ENCODE data around the gene C4orf54. TPM values are rescaled to one million over a fixed set of nuclear protein-coding genes. Genes with fewer than 3 reads are reported as not detected.

C4orf54 gene
- total and polyA plus RNA-seq, 2 of the 4 experiments (the other 2 are of a cell fraction), result not detected

GRCh38 chr4:99628040-99628439 is 29.6 kb downstream of the C4orf54 start:
- Histone ChIP-seq H3K14ac (replicated peaks; ENCODE audit: low read depth, low read length) (no peak overlapping the region), H3K9me3 (ENCODE audit: control insufficient read depth, insufficient read depth, low read length) (no peaks in the 10 kb centered on the region), H3K79me1 (ENCODE audit: low read depth in 1 of 2, low read length in 2 of 2) (no peaks in the 10 kb centered on the region), H3K9ac (ENCODE audit: low read depth, low read length) (no peak overlapping the region), H3K27me3 (ENCODE audit: control insufficient read depth, insufficient read depth, low read length) (no peaks in the 10 kb centered on the region), H3K36me3 (ENCODE audit: control insufficient read depth, insufficient read depth, low read length) (no peaks in the 10 kb centered on the region), H2AK5ac (ENCODE audit: low read depth, low read length) (no peak overlapping the region), H4K20me1 (ENCODE audit: insufficient read depth, low read length) (no peaks in the 10 kb centered on the region), H3K4me1 (ENCODE audit: control insufficient read depth, insufficient read depth, low read length) (no peaks in the 10 kb centered on the region), H2BK5ac (ENCODE audit: low read depth, low read length, poor library complexity, severe bottlenecking) (no peak overlapping the region), H4K8ac (ENCODE audit: low read depth in 2 of 2, low read length in 2 of 2) (no peak overlapping the region), H3K4ac (ENCODE audit: low read depth, low read length) (no peak overlapping the region), H2BK20ac (ENCODE audit: low read depth, low read length) (no peak overlapping the region), H3K23ac (ENCODE audit: low read depth, low read length) (no peak overlapping the region), H3K4me3 (ENCODE audit: insufficient read depth, low read depth, low read length) (no peak overlapping the region), H3K18ac (ENCODE audit: low read depth, low read length) (no peak overlapping the region), H2AK9ac (replicated peaks; ENCODE audit: low read depth, low read length, poor library complexity) (no peak overlapping the region), H2BK15ac (ENCODE audit: low read depth, low read length) (no peak overlapping the region), H3K9me1 (ENCODE audit: insufficient read depth, low read length) (no peaks in the 10 kb centered on the region), H2BK120ac (ENCODE audit: low read depth, low read length) (no peak overlapping the region), H3K56ac (ENCODE audit: extremely low read depth, insufficient read depth, low read length) (no peak overlapping the region), H3K27ac (ENCODE audit: insufficient read depth, low read length) (no peak overlapping the region), H2AFZ (replicated peaks; ENCODE audit: low read length, poor library complexity) (no peak overlapping the region), H4K5ac (ENCODE audit: low read depth, low read length) (no peak overlapping the region), H3K4me2 (ENCODE audit: low read depth, low read length) (no peak overlapping the region), H4K91ac (ENCODE audit: insufficient read depth, low read depth, low read length) (no peak overlapping the region)
- no peak for DNase-seq
- ATAC-seq (ENCODE audit: low read depth), result no peak
- dilution Hi-C loops (cut with HindIII; ENCODE audit: low sequenced_read_pairs, unreplicated experiment) (no loop called here), intact Hi-C loops (cut with micrococcal nuclease) (no loop called here), in situ Hi-C loops (cut with MboI; ENCODE audit: low sequenced_read_pairs) (no loop called here)
- TF ChIP-seq BHLHE40 (IDR thresholded peaks at IDR 0.05; ENCODE audit: low read depth, low read length) (no peak), RCOR1 (IDR thresholded peaks at IDR 0.05; ENCODE audit: insufficient replicate concordance, low read length) (no peak), CHD1 (IDR thresholded peaks at IDR 0.05; ENCODE audit: low read depth, low read length) (no peak), FOS (IDR thresholded peaks at IDR 0.05; ENCODE audit: low read depth, low read length) (no peak), CTCF (conservative IDR thresholded peaks at IDR 0.05; ENCODE audit: low read depth, low read length) (no peak), RFX5 (IDR thresholded peaks at IDR 0.05; ENCODE audit: low read depth, low read length) (no peak), MAZ (IDR thresholded peaks at IDR 0.05; ENCODE audit: borderline replicate concordance, low read depth, low read length) (no peak), MXI1 (IDR thresholded peaks at IDR 0.05; ENCODE audit: borderline replicate concordance, low read depth, low read length) (no peak), POLR2A (IDR thresholded peaks at IDR 0.05; ENCODE audit: low read depth, low read length) (no peak), RAD21 (IDR thresholded peaks at IDR 0.05; ENCODE audit: low read length) (no peak), NFE2L2 (IDR thresholded peaks at IDR 0.05; ENCODE audit: low read depth, low read length) (no peak), CEBPB (IDR thresholded peaks at IDR 0.05; ENCODE audit: low read depth, low read length) (no peak)
- TF ChIP-seq, protein P1, sequence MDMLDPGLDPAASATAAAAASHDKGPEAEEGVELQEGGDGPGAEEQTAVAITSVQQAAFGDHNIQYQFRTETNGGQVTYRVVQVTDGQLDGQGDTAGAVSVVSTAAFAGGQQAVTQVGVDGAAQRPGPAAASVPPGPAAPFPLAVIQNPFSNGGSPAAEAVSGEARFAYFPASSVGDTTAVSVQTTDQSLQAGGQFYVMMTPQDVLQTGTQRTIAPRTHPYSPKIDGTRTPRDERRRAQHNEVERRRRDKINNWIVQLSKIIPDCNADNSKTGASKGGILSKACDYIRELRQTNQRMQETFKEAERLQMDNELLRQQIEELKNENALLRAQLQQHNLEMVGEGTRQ (IDR thresholded peaks at IDR 0.05; ENCODE audit: low read depth, low read length), result no peak
- TF ChIP-seq, protein P2, sequence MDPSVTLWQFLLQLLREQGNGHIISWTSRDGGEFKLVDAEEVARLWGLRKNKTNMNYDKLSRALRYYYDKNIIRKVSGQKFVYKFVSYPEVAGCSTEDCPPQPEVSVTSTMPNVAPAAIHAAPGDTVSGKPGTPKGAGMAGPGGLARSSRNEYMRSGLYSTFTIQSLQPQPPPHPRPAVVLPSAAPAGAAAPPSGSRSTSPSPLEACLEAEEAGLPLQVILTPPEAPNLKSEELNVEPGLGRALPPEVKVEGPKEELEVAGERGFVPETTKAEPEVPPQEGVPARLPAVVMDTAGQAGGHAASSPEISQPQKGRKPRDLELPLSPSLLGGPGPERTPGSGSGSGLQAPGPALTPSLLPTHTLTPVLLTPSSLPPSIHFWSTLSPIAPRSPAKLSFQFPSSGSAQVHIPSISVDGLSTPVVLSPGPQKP (IDR thresholded peaks at IDR 0.05; ENCODE audit: borderline replicate concordance, low read depth, low read length), result no peak
- BruUV-seq (replicated peaks), result no TSS peak
- no CpG with 5 or more reads among the region's 1 CpG for WGBS, 2 experiments (ENCODE audit: extremely low coverage in 2 of 2, insufficient read length in 1 of 2)
- CTCF ChIA-PET, result no interaction called here
- POLR2A ChIA-PET (ENCODE audit: unreplicated experiment), result no interaction called here

All from IMR-90 (cell line).